ENCODE measurements around the gene TRAK1.
A peak's percentile ranks its signal among the peaks of the same experiment; 100 is the strongest.

TRAK1 gene

DNA sequence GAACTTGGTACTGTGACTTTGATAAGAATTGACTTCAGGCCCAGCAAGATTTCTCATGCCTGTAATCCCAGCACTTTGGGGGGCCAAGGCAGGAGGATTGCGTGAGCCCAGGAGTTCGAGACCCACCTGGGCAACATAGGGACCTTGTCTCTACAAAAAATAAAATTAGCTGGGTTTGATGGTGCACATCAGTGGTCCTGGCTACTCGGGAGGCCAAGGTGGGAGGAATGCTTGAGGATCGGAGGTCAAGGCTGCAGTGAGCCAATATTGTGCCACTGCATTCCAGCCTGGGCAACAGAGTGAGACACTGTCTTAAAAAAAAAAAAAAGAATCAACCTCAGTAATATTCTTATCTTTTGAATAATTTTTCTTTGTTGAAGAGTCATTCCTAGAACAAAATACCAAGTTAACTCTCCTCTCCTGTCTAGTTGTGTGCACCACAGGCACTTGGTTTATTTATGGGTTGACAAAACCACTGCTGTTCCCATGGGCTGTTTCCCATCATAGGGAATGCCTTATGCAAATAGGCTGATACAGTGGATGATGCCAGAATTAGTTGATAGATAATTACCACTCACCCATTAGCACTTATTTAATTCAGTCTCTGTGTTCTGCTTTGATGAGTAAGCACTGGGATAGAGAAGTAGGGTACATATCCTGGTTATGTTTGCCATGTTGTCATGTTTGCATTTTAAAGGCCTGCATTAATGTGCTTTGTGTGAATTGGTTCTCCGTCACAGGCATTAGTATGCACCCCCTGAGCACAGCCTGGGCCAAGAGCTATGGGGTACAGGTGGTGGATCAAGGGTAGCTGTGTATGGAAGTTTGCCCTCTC lies 32.9 kb downstream of the TRAK1 start:
- no peak for DNase-seq (ENCODE audit: low spot score)

GRCh38 chr3:42127226-42127625 lies 36.1 kb downstream of the TRAK1 start:
- DNase-seq (ENCODE audit: low spot score), result no peak

- DNase-seq (ENCODE audit: low spot score), result no peak
Observed at GRCh38 chr3:42128526-42128925, 37.4 kb downstream of the TRAK1 start.

DNA sequence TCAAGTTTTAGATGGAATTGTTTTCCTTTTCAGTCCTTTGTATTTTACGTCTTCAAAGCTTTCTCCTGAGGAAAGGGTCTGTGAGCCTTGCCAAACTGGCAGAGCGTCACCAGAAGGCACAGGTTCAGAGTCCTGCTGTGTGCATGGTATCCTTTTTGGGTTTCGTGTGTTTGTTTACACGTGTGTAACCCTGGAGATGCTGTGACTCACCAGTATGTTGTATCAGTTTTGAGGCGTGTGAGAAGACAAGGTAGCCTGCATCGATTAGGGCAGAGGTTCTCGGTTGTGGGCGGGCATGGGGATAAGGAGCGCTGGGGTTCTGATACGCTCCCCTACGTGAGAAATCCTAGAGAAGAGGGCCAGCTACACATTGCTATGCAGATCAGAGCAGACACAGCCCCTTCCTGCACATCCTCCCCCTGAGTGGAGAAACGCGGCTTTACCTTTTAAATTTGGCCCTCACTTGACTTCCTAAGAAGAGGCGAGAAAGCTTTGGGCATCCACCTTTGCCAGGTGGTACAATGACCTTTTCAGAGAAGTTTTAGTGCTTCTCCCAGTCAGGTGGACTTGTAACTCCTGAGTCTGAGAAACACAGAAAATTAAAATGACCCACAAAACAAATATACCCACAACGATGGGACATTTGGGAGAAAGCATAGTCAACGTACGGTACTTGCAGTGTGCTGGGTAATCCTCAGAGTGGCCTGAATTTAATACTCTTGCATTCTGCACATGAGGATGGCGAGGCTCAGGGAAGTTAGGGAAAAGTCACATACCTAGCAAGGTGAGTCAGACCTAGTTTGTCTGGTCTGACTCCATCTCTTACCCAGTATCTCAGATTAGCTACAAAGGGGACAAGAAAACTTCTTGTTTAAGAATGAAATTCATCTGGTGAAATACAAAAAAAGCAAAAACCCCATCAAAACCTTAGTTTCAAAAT lies 38.1 kb downstream of the TRAK1 start:
- DNase-seq (ENCODE audit: low spot score), result no peak

- no peak for DNase-seq (ENCODE audit: low spot score)
Observed at GRCh38 chr3:42130007-42130328, 38.8 kb downstream of the TRAK1 start.

DNA sequence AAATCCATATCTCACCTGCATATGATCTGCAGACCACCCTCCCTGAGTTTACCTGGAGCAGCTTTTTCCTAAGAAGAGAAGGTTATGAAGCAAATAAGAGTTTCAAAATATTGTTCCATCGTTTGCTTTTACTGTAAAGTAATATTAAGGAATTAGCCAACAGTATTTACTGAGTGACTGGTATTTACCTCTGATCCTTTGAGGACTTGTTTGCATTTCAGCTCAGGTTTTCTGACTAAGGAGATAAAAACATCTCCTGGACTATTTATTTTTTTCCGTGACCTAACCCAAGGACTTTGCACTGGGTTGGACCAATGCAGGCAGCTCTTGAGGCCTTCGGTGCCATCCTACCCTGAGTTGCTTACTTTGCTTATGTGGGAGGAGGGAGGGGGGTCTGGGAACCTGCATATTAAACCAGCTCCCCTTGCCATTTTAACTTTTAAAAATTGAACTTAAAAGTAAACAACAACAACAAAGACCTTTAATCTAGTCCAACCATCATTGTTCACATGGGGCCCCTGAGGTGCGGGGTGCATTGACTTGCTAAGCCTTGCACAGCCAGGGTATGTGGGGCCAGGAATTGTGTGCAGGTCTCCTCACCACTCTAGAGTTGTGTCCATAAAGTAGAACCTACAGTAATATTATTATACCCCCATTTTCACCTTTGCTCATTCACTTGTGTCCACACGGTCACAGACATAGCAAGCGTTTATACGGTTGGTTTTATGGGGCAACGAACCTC lies 39.3 kb downstream of the TRAK1 start:
- no peak for DNase-seq (ENCODE audit: low spot score)

DNA sequence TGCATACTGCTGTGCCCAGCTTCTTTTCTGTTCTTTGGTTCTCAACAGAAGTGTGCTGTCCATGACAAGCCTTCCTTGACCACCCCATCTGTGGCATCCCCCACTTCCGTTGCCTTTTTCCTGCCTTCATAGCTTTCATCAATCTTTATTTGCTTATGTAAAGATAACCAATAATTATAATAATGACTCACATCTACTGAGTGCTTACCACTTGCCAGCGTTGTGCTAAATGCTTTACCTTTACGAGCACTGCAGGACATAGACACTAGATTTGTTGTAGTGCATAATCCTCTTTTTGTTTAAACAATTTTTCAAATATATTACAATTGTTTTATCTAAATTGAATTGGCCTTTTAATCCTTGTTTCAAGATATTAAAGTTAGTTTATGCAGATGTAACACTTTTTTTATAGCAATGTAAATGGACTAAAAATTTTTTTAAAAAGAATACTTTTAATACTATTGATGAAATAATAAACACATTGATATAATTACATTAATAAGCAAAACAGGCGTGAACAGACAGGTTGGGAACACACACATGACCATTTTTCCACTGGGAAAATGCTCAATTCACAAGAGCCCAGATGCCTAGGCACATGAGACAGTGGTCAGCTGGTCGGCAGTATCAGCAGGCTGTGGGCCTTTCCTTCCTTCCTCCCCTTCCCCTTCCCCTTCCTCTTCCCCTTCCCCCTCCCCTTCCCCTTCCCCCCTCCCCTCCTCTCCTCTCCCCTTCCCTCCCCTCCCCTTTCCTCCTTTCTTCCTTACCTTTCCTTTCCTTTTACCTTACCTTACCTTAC lies 42.5 kb downstream of the TRAK1 start:
- DNase-seq (ENCODE audit: low spot score), result no peak

DNA sequence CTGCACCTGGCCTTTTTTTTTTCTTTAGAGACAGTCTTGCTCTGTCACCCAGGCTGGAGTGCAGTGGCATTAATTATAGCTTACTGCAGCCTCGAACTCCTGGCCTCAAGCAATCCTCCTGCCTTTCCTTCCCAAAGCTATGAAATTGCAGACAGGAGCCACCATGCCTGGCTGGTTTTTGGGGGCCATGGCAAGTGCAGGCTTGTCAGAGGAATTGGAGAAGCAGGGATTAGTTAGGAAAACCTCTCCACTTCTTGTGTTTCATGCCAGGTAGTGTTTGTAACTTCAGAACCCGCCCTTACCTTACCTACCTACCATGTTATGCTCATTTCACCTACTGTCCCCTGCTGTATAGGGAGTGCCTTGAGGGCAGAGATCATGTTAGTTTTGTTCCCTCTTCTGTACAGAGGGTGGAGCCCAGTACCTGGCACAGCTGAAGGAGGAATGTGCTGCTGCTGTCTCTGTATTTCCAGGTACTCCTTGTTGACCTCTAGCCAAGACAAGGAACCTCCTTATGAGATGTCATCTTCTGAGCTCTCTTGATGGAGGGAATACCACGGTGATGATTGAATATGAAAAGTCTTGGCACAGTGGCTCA lies 43.8 kb downstream of the TRAK1 start:
- no peak for DNase-seq (ENCODE audit: low spot score)

DNA sequence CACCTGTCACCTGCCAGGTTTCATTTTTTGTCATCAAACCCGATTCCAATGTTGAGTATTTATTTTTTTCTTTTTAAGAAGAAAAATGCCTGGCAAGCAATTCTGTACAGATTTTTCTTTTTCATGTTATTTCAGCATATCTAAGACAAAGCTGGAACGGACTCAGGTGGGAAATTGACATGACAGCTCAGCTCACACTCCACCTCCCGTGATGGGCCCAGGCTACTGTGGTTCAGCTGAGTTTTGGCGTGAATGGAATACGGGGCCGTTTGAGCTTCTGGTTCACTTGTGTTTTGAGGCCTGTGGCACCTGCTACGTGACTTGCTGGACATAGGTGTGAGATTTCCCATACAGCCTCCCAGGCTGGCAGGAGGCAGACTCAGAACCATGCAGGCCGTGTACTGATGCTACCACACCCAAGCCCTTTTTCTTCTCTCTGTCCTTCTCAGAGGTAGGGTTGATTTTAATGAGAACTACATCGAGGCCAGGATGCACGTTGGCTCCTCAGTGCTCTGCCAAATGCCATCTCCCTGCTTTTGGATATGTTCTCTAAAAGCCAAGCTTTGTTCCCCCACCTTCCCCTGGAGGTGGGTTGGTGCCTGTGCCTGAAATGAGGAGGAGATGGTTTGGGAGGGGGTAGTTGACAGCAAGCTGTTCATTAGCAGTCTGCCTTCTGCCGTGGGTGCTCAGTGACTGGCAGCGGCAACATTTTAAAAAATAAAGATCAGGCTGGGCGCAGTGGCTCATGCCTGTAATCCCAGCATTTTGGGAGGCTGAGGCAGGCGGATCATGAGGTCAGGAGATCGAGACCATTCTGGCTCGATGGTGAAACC lies 48.7 kb downstream of the TRAK1 start:
- no peak for DNase-seq (ENCODE audit: low spot score)

DNA sequence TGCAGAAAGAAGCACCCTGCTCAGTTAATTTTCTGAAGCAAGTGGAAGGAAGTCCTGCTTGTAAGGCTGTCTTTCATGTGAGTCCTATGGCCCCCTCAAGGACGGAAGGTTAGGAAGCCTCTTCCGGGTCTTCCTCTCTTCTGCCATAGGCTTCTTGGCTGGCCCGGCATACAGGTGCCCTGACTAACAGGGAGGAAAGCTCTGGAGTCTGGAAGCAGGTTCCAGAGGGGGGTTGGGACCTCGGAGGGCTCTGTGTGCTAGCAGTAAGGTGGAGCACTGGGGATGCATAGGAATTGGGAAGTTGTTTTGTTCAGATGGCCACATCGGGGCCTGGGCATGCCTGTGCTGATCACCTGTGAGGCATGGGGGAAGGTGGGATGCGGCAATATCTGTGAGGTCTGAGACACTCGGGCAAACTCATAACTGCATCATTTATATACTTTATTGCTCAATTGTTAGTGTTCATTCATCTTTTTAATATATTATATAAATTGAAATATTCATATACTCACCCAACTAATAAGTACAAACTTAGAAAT lies 49.6 kb downstream of the TRAK1 start:
- no peak for DNase-seq (ENCODE audit: low spot score)

GRCh38 chr3:42143440-42143839 lies 52.3 kb downstream of the TRAK1 start:
- DNase-seq (ENCODE audit: low spot score), result no peak

- DNase-seq (ENCODE audit: low spot score), result no peak
Observed at GRCh38 chr3:42144209-42144608, 53.1 kb downstream of the TRAK1 start.

DNA sequence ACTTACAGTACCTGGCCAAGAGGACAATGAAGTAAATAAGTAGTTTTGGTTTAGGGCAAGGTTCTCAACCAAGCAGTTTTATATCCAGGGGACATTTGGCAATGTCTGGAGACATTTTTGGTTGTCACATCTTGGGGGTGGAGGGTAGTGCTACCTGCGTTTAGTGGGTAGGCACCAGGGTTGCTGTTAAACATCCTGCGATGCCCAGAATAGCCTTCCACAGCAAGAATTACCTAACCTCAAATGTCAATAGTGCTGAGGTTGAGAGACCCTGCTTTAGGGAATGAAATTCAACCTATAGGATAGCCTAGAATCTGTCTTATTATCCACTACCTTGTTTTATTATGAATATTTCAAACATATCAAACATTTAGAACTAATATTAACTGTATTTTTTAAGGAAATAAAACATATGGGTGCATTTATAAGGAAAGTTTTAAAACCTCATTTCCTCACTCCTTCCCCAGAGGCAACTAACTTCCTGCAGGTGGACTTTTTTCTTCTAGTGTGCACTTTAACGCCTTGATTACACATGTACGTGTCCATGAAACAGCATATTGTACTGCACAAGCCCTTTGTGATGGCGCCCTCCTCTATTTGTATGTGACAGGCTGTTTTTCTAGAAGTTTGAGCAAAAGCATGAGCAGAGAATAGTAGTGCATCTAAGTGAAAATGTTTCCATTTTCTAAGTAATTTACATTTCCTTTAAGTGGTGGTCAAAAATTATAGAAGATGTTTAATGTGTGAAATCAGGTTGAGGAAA lies 57.1 kb downstream of the TRAK1 start:
- no peak for DNase-seq (ENCODE audit: low spot score)

GRCh38 chr3:42148982-42149432 lies 57.9 kb downstream of the TRAK1 start:
- DNase-seq (ENCODE audit: low spot score), result peak; percentile 47

DNA sequence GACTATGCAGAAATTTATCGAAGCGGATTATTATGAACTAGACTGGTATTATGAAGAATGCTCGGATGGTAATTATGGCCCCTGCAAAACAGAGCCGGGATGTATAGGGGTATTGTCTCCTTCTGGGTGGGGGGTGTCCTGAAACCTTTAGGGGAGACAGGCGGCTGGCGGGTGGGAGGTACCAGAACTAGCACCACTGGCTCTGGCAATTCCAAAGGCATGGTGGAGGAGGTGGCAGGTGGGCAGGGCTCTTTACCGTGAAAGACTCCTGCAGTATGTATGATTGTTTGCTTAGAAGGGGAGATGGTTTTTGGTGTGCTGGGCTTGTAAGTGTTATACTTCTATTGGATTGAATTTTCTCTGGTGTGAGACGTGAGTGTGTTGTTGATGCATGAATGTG lies 58.4 kb downstream of the TRAK1 start:
- DNase-seq (ENCODE audit: low spot score), result no peak

DNA sequence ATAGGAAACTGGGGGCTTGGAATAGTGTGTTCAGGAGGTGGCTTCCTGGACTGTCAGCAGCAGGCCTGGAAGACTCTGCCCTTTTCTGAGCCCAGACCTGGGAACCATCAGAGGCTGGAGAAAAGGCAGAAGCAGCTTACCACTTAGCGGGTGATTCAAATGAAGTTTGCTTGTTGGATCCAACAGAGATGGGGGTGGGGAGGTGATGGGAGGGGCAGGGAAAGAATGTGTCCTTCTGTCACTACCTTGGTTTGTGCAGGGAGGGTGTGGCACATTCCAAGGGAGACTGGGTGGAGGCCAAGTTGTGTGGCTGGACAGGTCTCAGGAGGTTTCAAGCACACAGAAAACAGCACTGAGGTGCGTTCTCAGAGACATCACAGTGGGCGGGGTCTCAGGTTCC lies 58.8 kb downstream of the TRAK1 start:
- DNase-seq (ENCODE audit: low spot score), result no peak

- DNase-seq (ENCODE audit: low spot score), result no peak
Observed at GRCh38 chr3:42151596-42152168, 60.5 kb downstream of the TRAK1 start.

DNA sequence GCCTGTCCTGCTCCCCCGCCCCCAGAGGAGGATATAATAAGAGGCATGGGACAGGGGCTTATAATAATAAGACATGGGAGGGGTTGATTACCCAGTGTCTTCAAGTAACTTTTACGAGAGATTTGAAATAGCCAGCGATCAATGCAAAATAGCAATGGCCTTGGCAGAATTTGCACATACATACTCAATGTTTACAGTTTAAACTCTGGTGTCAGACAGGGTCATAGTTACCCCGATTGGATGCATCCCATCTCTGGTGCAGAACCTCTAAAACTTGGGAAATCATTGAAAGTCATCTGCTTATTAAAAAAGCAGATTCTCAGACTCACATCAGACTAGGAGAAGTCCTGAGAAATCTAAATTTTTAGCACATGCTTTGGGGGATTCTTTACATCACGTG lies 61.0 kb downstream of the TRAK1 start:
- no peak for DNase-seq (ENCODE audit: low spot score)

- DNase-seq (ENCODE audit: low spot score), result no peak
Observed at GRCh38 chr3:42153039-42153438, 61.9 kb downstream of the TRAK1 start.

Data from D341Med (cell line).